K562 (cell line): Measurements from ENCODE around the gene KIF26B. TPM values are rescaled to one million over a fixed set of nuclear protein-coding genes. Genes with fewer than 3 reads are reported as not detected.
"Not testable (repeated sequence)": the region's sequence is repeated elsewhere in the genome, so short reads cannot be mapped to it uniquely, and the experiment has no call there.

Experiments used
- ATAC-seq: fragments of 200-7000 bp; cut with Tn5 transposase; 3 replicates; pipeline ENCODE4 v1.9.1; 2020; ENCODE audit warnings: moderate library complexity
- BruUV-seq: library from RNA; stranded (reverse); fragments of 400-500 nt; replicated peaks from 2 replicates; lab custom pipeline; 2021; lab: Mats Ljungman, UMichigan
- CTCF ChIA-PET: fragments of 300-600 bp; formaldehyde crosslinking; extraction: SDS; loops from one replicate; lab custom pipeline; 2021; ENCODE audit warnings: low intra/inter-chr PET ratio; lab: Yijun Ruan, JAX
- POLR2A ChIA-PET: fragments of 300-600, 350-650 bp; sonication (Branson Sonifier 250); formaldehyde crosslinking; extraction: SDS; loops from one replicate; lab custom pipeline; 2021; ENCODE audit warnings: antibody characterized with exemption, inconsistent platforms; lab: Yijun Ruan, JAX
- DNase-seq, 4 experiments: peaks; one replicate each; pipeline versions ENCODE4 v3.0.0 to v3.0.0-alpha.2; 2011 to 2018; ENCODE audit warnings: low spot score in 3 of 4, mixed read lengths in 3 of 4; ENCODE audit errors: extremely low read depth in 1 of 4
- FAIRE-seq: peaks from 2 replicates; lab custom pipeline; 2011; peaks lifted over from hg19 to GRCh38; lab: Jason Lieb, UNC
- H2AFZ ChIP-seq: 2 replicates; pipeline ENCODE4 v1.6.0; 2011; ENCODE audit warnings: low read depth, low read length, control low read depth, inconsistent platforms
- H3K27ac ChIP-seq: fragments of 200-600 bp; 3 replicates; pipeline ENCODE4 v1.8.0; 2011; ENCODE audit warnings: low read depth, mild to moderate bottlenecking, control low read depth, inconsistent platforms, low read length, moderate library complexity, mixed read lengths; ENCODE audit errors: extremely low read depth
- H3K27me3 ChIP-seq, 2 experiments: fragments of 300-600 bp in 1 of 2; 2 replicates in 1 of 2; 3 replicates in 1 of 2; pipeline versions ENCODE4 v1.6.0 to v1.8.0; 2011; ENCODE audit warnings: inconsistent platforms in 2 of 2, low read length in 2 of 2, mild to moderate bottlenecking in 1 of 2, mixed read lengths in 1 of 2, moderate library complexity in 1 of 2; ENCODE audit not compliant: control insufficient read depth in 2 of 2, insufficient read depth in 2 of 2
- H3K36me3 ChIP-seq: fragments of 300-600 bp; 3 replicates; pipeline ENCODE4 v1.8.0; 2011; ENCODE audit warnings: mild to moderate bottlenecking, low read length, inconsistent platforms; ENCODE audit not compliant: control insufficient read depth, insufficient read depth
- H3K4me1 ChIP-seq, 2 experiments: fragments of 200-600 bp in 1 of 2; replicated peaks in 1 of 2; 2 replicates in 1 of 2; 3 replicates in 1 of 2; pipeline versions ENCODE4 v1.5.1 to v1.8.0; 2011; ENCODE audit warnings: inconsistent platforms in 2 of 2, low read length in 2 of 2, mild to moderate bottlenecking in 1 of 2, mixed read lengths in 1 of 2, moderate library complexity in 1 of 2; ENCODE audit not compliant: control insufficient read depth in 2 of 2, insufficient read depth in 2 of 2
- H3K4me2 ChIP-seq: 2 replicates; pipeline ENCODE4 v1.6.1; 2011; ENCODE audit warnings: low read length, control low read depth, inconsistent platforms, mixed read lengths; ENCODE audit not compliant: insufficient read depth
- H3K4me3 ChIP-seq: fragments of 200-600 bp; sonication (generic), shearing (Covaris generic); 2 replicates; pipeline ENCODE4 v1.5.1; 2016; ENCODE audit warnings: control low read depth, inconsistent platforms
- H3K79me2 ChIP-seq: fragments of 200-600 bp; 3 replicates; pipeline ENCODE4 v1.8.0; 2011; ENCODE audit warnings: low read length, inconsistent platforms; ENCODE audit not compliant: control insufficient read depth, insufficient read depth
- H3K9ac ChIP-seq, 2 experiments: 2 replicates each; pipeline versions ENCODE4 v1.6.0 to v1.6.1; 2011; ENCODE audit warnings: low read depth in 2 of 2, low read length in 2 of 2, control low read depth in 1 of 2, inconsistent platforms in 1 of 2, mild to moderate bottlenecking in 1 of 2, mixed read lengths in 1 of 2; ENCODE audit not compliant: insufficient read depth in 1 of 2
- H3K9me1 ChIP-seq: one replicate; pipeline ENCODE4 v1.6.0; 2011; ENCODE audit warnings: inconsistent platforms, mild to moderate bottlenecking, low read length, moderate library complexity; ENCODE audit not compliant: control insufficient read depth, insufficient read depth
- H3K9me3 ChIP-seq: replicated peaks from 2 replicates; pipeline ENCODE4 v1.5.1; 2011; ENCODE audit warnings: low read depth, low read length, inconsistent platforms; ENCODE audit not compliant: control insufficient read depth, insufficient read depth
- H4K20me1 ChIP-seq: replicated peaks from 2 replicates; pipeline ENCODE4 v1.6.1; 2011; ENCODE audit warnings: low read length, inconsistent platforms, mixed read lengths; ENCODE audit not compliant: control insufficient read depth, insufficient read depth
- CC2D1A ChIP-seq: fragments of 450-650 bp; IDR thresholded peaks from 2 replicates; pipeline ENCODE4 v1.6.1; 2017; ENCODE audit warnings: mild to moderate bottlenecking
- EP300 ChIP-seq: IDR thresholded peaks from 2 replicates; pipeline ENCODE4 v1.6.1; 2012; ENCODE audit warnings: low read length, improper control_type of control experiment
- MTF1 ChIP-seq: fragments of 250-450 bp; sonication (Bioruptor Pico); IDR thresholded peaks from 2 replicates; pipeline ENCODE4 v1.9.0; 2021; ENCODE audit warnings: moderate library complexity, mild to moderate bottlenecking, inconsistent platforms, borderline replicate concordance
- NFYB ChIP-seq: IDR thresholded peaks from 2 replicates; pipeline ENCODE4 v1.6.1; 2011; ENCODE audit warnings: mild to moderate bottlenecking, moderate library complexity; ENCODE audit not compliant: insufficient read length; ENCODE audit errors: extremely low read depth
- ZFP36 ChIP-seq: fragments of 150-350 bp; IDR thresholded peaks from 2 replicates; pipeline ENCODE4 v1.6.1; 2018; ENCODE audit warnings: low read length, low read depth; ENCODE audit not compliant: partially characterized antibody
- ZNF121 ChIP-seq: sonication (generic); formaldehyde crosslinking; conservative IDR thresholded peaks from 2 replicates; pipeline ENCODE4 v1.8.0; 2022; ENCODE audit warnings: missing genetic modification reagents
- WGBS: fragments of 100-300 bp; shearing (Covaris generic); methylation state at CpG from one replicate; pipeline ENCODE4 v1.1.6; 2016; ENCODE audit warnings: low coverage, mixed read lengths; ENCODE audit not compliant: insufficient coverage; ENCODE audit errors: missing lambda C conversion rate; 5-methylcytosine and 5-hydroxymethylcytosine counted together
- in situ Hi-C: fragments of 300-500 bp; cut with MboI; formaldehyde crosslinking; loops from 4 replicates; pipeline ENCODE4 v1.15.0; 2018; ENCODE audit warnings: inconsistent platforms, mixed read lengths
- intact Hi-C: fragments of 100-400 bp; cut with micrococcal nuclease; formaldehyde crosslinking; loops from 2 replicates; pipeline ENCODE4 v1.14.2; 2022
- polyA plus RNA-seq, 8 experiments: library from polyadenylated mRNA; depleted of rRNA in 4 of 8; stranded (reverse) in 5 of 8; unstranded in 3 of 8; fragments of >200 nt; fragmentation: Nextera tagmentation in 2 of 8; fragmentation: Illumina TruSeq in 1 of 8; extraction: Ambion mirVana in 2 of 8; extraction: Trizol in 1 of 8; gene quantifications; 2 replicates each; pipeline versions ENCODE4 v1.2.1 to v1.2.3, GENCODE V29; 2011 to 2014; ENCODE audit warnings: inconsistent platforms in 1 of 8, missing spikeins in 1 of 8
- total RNA-seq, 7 experiments: library from RNA; depleted of rRNA in 6 of 7; stranded (reverse); fragments of >200 nt in 6 of 7; fragmentation: Illumina TruSeq in 2 of 7; extraction: Trizol in 2 of 7; gene quantifications; 2 replicates each; pipeline versions ENCODE4 v1.2.1 to v1.2.3, GENCODE V29; 2011 to 2021; ENCODE audit warnings: low replicate concordance in 1 of 7
- TF ChIP-seq, protein P1 (sequence below), 3 experiments: fragments of 200-800 bp in 1 of 3; fragments of 250-450 bp in 1 of 3; fragments of 450-650 bp in 1 of 3; sonication (Bioruptor Pico) in 1 of 3; sonication (Bioruptor generic) in 1 of 3; formaldehyde crosslinking in 1 of 3; IDR thresholded peaks; 2 replicates each; pipeline versions ENCODE4 v1.6.1 to v1.8.0; 2016 to 2022; ENCODE audit warnings: mild to moderate bottlenecking in 2 of 3, missing genetic modification characterization in 2 of 3, missing compliant biosample characterization in 1 of 3, moderate library complexity in 1 of 3

The KIF26B gene
- total and polyA plus RNA-seq, 9 of the 15 experiments (the other 6 are each of a cell fraction or from before 2014, with no cell fraction given) = 0.02 to 0.08 (median 0.03) TPM; not detected in 6

DNA sequence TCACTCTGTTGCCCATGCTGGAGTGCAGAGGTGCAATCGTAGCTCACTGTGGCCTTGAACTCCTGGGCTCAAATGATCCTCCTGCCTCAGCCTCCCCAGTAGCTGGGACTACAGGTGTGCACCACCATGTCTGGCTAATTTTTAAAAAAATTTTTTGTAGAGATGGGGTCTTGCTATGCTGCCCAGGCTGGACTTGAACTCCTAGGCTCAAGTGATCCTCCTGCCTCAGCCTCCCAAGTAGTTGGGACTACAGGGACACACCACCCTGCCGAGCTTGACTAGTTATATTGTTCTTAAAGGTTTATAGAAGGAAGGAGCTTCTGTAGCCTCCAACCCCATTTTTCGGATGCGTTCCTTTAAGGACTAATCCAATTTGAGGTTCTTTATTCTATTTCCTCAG lies 248.2 kb downstream of the KIF26B start:
- H3K4me3 ChIP-seq, H3K9ac ChIP-seq, in situ Hi-C loops, H3K4me2 ChIP-seq, FAIRE-seq, DNase-seq, ATAC-seq, H3K27ac ChIP-seq, H3K9me1 ChIP-seq, BruUV-seq, H4K20me1 ChIP-seq, H3K79me2 ChIP-seq, H3K36me3 ChIP-seq, intact Hi-C loops, H3K4me1 ChIP-seq, CTCF ChIA-PET, H3K9me3 ChIP-seq, H2AFZ ChIP-seq: not testable (repeated sequence)
- POLR2A ChIA-PET = interaction anchor here (1.0 to 1.4 kb wide), 2 partner anchors 8 to 1099 kb away, joined by 3 read pairs; no protein-coding TSS in a partner anchor
- H3K27me3 ChIP-seq = peaks cover 28 to 51% of the 10 kb centered on the region in 2 experiments
- peak; percentile 58 for TF ChIP-seq ZNF121
- 4% methylated on average over 4 of the region's 4 CpGs for WGBS

DNA sequence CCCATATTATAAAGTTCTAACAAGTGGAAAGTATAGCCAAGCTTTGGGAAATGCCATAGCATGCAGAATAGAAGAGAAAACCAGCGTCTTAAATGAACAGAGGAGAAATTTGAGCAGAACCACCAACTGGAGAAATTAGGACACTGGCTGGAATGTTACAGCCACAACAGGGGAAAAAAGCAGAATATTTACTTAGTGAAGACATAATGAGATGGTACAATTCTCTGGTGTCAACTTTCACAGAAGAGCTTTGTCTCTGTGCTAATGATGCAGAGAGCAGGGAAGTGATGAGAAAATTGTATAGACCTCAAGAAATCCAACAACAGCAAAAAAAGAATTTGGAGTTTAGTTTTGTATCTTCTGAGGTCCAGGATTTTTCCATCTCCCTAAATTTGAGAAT lies 249.7 kb downstream of the KIF26B start:
- no peak overlapping the region for H3K4me2 ChIP-seq
- no peaks in the 10 kb centered on the region for H3K9me1 ChIP-seq
- no peaks in the 10 kb centered on the region for H4K20me1 ChIP-seq
- no TSS peak for BruUV-seq
- H3K4me1 ChIP-seq = no peaks in the 10 kb centered on the region
- DNase-seq = no peak
- no peaks in the 10 kb centered on the region for H3K36me3 ChIP-seq
- CTCF ChIA-PET = no interaction called here
- H3K27me3 ChIP-seq = peaks cover 19 to 59% of the 10 kb centered on the region in 2 experiments
- no peak overlapping the region for H3K27ac ChIP-seq
- no peak for ATAC-seq
- no peaks in the 10 kb centered on the region for H3K9me3 ChIP-seq
- intact Hi-C loops (no loop called here), in situ Hi-C loops (no loop called here)
- no peak overlapping the region for H2AFZ ChIP-seq
- no peak overlapping the region for H3K4me3 ChIP-seq
- 0% methylated on average over 1 of the region's 1 CpG for WGBS
- H3K9ac ChIP-seq = no peak overlapping the region
- no peaks in the 10 kb centered on the region for H3K79me2 ChIP-seq
- no peak for TF ChIP-seq NFYB
- TF ChIP-seq, protein P1, sequence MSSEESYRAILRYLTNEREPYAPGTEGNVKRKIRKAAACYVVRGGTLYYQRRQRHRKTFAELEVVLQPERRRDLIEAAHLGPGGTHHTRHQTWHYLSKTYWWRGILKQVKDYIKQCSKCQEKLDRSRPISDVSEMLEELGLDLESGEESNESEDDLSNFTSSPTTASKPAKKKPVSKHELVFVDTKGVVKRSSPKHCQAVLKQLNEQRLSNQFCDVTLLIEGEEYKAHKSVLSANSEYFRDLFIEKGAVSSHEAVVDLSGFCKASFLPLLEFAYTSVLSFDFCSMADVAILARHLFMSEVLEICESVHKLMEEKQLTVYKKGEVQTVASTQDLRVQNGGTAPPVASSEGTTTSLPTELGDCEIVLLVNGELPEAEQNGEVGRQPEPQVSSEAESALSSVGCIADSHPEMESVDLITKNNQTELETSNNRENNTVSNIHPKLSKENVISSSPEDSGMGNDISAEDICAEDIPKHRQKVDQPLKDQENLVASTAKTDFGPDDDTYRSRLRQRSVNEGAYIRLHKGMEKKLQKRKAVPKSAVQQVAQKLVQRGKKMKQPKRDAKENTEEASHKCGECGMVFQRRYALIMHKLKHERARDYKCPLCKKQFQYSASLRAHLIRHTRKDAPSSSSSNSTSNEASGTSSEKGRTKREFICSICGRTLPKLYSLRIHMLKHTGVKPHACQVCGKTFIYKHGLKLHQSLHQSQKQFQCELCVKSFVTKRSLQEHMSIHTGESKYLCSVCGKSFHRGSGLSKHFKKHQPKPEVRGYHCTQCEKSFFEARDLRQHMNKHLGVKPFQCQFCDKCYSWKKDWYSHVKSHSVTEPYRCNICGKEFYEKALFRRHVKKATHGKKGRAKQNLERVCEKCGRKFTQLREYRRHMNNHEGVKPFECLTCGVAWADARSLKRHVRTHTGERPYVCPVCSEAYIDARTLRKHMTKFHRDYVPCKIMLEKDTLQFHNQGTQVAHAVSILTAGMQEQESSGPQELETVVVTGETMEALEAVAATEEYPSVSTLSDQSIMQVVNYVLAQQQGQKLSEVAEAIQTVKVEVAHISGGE (CRISPR knock-in tag; IDR thresholded peaks at IDR 0.05) = no peak
- no peak for TF ChIP-seq CC2D1A
- no peak for TF ChIP-seq EP300
- TF ChIP-seq ZFP36 = no peak
- TF ChIP-seq MTF1 (CRISPR knock-in tag) = no peak
- POLR2A ChIA-PET = interaction anchor here (0.6 to 1.5 kb wide), 3 partner anchors 9 to 197 kb away, joined by 3 to 4 read pairs (median 3); no protein-coding TSS in a partner anchor
- FAIRE-seq = no peak
